ENCODE measurements around the gene PSMB5.

GRCh38 chr14:23067847-23068788 lies 33.4 kb upstream of the PSMB5 start:
- no peak for TF ChIP-seq CTCF (IDR thresholded peaks at IDR 0.05)
- no peak for TF ChIP-seq POLR2A (IDR thresholded peaks at IDR 0.05)
